GM21360 (cell line): Measurements from ENCODE around the gene GCK.
"Not testable (repeated sequence)": the region's sequence is repeated elsewhere in the genome, so short reads cannot be mapped to it uniquely, and the experiment has no call there.

Experiments
- ATAC-seq: cut with Tn5 transposase; IDR thresholded peaks from one replicate; pipeline ENCODE4 v1.9.1; 2021; ENCODE audit warnings: mild to moderate bottlenecking, moderate library complexity; ENCODE audit not compliant: unreplicated experiment

Gene GCK

DNA sequence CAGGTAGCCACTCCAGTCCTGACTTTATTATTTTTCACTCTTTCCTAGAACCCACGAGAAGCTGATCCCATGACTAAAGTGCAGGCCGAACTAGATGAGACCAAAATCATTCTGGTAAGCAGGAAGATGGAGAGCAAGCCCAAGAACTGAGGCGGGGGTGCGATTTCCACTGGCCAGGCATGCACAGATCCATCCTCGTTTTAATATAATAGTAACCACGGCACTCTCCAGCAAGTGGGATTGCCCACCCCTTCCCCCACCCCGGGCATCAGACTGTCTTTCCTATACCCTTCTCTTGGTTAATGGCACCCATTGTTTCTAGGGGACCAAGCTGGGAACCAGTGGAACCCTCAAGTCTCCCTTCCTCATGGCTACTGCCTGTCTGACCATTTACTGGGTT is 18.8 kb upstream of the GCK start:
- no peak for ATAC-seq

DNA sequence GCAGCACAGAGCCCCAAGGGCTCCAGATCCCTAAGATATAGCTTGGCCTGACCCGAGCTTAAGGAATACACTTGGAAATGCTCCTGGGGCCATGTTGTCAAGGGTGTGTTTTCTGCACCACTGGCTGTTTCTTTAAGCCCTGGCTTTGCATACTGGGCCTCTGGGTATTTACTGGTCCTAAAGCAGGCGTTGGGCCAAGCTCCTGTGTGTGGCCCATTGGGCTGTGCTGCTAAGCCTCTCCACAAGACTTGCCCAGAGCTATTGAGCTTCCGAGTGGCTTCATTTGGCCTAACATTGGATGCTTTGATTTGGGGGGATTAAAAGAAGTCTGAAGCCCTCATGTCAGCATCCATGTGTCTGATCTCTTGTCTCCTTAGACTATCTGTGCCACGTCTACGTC is 16.8 kb upstream of the GCK start:
- no peak for ATAC-seq

DNA sequence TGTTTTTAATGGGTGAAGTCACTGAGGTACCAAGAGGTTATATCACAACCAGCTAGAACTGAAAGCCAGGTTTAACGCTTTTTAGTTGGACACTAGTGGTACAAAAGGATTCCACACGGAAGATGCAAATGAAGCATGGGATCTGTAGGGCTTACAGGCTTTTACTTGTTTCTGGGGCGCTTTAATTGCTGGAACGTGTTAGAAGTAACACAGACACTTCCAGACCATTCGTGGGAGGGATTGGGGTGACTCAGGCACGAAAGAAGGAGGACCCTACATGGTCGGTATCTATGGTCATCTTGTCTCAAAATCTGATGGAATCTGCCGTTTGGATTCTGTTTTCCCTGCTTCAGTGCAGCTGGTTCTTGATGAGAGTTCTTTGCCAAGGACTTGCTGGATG is 12.6 kb upstream of the GCK start:
- ATAC-seq = no peak

DNA sequence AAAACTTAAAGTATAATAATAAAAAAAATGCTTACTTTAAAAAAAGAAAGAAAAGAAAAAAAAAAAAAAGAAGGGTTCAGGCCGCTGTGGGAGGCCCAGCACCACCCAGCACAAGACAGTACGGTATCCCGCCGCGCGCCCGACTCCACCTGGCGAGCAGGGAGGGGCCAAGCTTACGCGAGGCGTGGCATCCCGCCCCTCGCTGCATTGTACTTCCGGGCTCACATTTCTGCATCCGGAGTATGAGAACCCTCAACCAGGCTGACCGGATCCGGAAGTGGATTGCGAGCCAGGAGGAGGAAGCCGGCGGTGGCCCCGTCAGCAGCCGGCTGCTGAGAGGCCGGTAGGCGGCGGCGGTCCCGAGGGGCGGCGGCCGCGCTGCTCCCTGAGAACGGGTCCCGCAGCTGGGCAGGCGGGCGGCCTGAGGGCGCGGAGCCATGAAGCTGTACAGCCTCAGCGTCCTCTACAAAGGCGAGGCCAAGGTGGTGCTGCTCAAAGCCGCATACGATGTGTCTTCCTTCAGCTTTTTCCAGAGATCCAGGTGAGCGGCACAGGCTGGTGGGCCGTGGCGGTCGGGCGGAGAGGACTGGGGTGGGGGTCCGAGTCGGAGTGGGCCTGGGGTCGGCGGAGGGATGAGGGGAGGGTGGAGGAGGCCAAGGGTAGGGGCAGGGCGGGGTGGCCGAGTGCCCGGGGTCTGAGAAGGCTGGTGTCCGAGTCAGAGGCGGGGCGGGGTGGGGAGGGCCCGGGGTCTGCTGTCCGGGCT is 11.6 kb upstream of the GCK start, which contains the start of gene YKT6:
TSS of gene YKT6 (plus strand) at position 280 of the 763 bp plus-strand sequence. CDS start at position 438, 158 bp downstream.
- ATAC-seq = peak; percentile 97

DNA sequence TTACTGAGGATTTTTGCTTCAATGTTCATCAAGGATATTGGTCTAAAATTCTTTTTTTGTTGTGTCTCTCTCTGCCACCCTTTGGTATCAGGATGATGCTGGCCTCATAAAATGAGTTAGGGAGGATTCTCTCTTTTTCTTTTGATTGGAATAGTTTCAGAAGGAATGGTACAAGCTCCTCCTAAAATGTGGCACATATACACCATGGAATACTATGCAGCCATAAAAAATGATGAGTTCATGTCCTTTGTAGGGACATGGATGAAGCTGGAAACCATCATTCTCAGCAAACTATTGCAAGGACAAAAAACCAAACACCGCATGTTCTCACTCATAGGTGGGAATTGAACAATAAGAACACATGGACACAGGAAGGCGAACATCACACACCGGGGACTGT is 10.9 kb upstream of the GCK start:
- not testable (repeated sequence) for ATAC-seq

DNA sequence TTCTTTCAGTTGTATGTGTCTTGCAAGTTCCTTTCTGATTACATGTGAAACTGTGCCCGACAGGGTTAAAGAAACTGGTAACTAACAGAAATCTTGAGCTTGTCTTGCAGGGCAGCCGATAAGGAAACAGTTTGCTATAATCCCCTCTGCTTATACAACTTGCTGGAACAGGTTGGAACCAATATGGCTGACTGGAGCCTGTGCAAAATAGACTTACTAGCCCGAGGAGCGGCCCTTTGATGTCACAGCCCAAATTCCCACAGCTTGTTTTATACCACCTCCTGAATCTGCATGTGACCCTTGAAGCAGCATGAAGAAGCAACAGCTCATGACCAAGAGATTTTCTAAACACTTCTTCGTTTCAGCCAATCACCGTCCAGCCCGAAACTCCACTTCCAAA is 8.2 kb upstream of the GCK start:
- no peak for ATAC-seq

DNA sequence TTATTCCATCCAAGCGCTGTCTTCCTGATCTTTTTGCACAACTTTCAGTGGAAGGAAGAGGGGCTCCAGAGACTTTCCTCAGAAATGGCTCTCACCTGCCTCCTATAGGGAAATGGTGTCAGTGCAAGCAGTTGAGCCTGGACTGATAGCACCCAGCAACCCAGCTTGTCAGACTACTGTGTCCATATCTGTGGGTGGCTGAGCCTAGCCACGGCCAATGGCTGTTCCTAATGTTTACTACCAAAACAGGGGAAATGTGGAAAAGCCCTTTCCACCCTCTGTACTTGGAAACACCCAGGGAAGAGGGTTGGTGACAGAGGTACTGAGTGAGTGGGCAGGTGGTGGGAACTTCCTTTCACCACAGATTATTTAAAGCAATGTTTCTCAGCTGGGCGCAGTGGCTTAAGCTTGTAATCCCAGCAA is 7.2 kb upstream of the GCK start:
- ATAC-seq = no peak

DNA sequence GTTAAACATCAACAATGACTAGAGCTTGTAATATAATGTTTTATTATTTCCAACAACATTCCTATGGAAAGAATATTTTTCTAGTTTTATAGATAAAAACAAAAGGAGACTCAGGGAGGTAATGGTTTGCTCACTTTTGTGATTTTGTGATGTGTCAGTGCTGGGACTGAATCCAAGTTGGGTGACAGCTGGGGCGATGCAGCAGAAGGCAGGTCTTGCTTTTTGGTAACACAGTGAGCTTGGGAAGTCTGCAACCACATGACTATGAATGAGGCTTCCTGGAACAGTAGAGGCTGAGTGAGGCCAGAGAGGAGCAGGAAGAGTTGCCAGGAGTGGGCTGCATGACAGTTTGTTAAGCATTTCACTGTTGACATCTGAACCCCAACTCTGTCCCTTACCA is 6.7 kb upstream of the GCK start:
- ATAC-seq = no peak

DNA sequence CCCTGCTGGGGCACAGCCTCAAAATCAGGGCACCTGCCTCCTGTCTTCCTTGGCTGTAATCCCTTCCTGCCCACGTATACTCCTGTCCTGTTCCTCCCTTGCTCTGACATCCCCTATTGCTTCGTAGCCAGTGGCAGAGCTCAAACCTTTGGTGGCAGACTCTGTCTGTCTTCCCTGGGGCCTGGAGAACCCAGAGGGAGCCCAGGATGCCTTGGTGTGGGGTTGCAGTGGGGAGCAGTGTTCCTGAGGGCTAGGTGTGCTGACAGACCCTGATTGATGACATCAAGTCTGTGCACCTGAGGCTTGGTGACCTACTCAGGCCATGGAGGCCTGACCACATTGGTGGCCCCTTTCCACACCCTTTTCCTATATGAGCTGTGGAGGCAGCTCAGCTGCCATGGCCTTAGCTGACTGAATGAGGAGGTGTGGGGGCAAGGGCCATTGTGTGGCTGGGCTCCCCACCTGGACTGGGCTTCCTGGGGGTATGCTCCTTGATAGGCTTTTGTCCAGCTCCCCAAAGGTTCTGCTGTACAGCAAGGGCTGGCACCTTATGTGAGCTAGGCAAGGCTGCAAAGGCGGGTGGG is 5.4 kb upstream of the GCK start:
- ATAC-seq = no peak

DNA sequence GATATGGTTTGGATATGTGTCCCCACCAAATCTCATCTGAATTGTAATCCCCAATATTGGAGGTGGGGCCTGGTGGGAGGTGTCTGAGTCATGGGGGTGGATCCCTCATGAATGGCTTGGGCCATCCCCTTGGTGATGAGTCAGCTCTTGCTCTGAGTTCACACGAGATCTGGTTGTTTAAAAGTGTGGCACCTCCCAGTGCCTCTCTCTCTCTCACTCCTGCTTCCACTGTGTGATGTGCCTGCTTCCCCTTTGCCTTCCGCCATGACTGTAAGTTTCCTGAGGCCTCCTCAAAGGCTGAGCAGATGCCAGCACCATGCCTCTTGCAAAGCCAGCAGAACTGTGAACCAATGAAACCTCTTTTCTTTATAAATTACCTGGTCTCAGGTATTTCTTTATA is 4.8 kb upstream of the GCK start:
- ATAC-seq = no peak

DNA sequence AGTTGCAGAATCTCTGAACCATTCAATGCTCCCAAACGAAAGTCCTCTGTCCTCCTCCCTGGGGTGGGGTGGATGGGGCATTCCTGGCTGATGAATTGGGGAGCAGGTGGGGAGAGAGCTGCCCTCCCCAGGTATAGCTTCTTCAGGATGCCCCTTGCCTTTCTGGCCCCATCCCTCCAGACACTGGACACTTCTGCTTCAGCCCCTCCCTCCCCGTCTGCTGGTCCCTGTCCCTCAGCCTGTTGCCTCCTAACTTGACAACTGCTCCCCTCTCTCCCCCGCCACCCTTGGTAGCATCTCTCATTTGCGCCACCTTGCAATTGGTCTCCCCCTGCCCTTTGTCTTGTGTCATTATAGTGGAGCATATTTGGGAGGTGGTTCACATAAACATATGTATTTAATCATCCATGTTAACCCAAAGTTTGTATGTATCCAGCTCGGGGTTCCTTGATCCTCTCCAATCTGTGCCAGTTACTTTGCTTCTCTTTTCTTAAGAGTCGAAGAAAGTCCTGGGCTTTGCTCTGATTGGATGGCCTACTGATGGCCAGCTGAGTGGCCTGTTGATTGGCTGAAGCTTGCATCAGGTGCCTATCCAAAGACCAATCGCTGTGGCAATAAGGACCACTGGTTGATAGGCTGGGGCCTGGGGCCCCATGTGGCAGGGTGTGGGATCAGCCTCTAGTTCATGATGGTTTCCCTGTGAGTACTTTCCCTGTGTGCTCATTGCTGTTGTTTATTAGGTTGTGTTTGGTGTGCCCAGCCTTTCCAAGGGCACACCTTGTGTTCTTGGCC is 4.0 kb upstream of the GCK start:
- no peak for ATAC-seq

DNA sequence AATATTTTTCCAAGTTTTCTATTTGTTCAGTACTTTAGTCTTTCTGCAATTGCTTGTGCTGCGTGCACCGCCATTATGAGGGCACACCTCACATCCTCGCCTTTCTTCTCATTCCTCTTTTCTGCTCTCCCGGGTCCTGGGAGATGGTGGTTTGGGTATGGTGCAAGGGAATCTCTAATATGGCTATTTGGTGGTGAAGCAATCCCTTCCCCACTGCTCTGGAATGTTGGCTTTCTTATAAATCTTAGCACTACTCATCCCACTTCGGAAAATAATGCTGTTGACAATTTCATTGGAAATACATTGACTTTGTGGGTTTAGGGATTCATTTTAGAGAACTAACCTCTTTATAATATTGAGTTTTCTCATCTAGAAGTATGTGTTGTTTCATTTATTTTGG is 1.9 kb upstream of the GCK start:
- no peak for ATAC-seq

DNA sequence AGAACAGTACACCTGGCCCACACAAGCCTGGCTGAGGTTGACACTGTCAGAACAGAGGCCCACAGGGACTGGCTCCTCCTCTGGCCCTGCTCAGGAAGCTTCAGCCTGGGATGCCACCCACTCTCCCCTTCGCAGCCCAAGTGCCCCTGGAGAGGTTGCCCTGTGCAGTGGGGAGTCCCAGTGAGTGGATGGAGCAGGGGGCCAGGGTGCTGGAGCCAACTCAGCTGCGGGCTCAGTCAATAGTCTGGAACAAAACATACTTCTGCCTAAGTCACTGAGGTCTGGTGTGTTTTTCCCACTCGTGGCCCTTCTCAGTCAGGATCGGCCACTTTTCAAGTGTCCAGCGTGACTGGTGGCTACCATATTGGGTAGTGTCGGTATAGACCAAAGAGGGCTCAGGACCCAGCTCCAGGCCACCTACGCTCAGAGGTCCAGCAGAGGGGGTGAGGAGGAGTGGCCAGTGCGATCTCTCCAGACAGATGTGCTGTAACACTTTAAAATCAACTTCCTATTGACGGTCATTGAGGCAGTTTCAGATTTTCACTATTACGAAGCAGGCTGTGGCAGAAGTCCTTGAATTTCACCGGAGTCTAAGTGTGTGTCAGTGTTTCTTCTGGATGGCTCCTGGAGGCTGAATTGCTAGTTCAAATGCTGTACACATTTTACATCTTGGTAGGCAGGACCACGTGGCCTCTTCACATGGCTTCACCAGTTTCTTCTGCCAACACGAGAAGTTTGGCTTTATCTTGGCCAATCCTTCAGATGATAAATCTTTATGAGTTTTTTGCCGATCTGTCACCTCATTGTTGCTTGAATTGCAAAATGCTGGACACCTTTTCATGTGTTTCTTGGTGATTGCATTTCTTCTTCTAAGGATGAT is 994 bp upstream of the GCK start:
- ATAC-seq = no peak

DNA sequence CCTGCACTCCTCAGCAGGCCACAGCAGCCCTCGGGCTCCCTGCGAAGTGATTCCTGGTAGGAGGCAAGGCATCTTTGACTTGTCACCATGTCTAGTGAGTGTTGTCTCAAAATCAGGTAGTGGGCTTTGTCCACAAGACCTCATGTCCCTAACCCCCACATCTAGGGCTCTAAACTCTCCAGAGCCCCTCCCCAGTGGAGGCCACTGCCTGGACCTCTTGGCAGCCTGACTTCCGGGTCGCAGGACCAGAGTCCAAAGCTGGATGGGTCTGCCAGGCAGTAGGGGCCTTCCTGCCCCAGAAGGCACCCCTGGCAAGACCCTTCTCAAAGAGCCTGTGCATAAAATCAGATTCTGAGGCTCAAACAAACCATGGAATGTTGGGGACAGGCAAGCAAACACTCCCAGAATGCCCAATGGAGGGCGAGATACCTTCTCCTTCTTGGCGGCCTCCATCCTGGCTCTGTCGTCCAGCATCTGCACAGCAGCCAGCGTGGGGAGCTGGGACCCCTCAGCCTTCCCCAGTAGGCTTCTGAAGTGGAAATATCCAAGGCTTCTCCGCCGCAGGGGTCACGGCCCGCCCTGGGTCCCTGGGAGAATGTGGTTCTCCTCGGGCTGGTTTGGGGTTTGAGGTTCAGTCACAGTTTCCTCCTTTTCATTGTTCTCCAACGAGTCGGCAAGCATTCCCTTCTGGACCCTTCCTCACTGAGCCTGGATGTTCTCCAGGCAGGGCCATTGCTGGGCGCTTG is 586 bp downstream of the GCK start:
- ATAC-seq = no peak

DNA sequence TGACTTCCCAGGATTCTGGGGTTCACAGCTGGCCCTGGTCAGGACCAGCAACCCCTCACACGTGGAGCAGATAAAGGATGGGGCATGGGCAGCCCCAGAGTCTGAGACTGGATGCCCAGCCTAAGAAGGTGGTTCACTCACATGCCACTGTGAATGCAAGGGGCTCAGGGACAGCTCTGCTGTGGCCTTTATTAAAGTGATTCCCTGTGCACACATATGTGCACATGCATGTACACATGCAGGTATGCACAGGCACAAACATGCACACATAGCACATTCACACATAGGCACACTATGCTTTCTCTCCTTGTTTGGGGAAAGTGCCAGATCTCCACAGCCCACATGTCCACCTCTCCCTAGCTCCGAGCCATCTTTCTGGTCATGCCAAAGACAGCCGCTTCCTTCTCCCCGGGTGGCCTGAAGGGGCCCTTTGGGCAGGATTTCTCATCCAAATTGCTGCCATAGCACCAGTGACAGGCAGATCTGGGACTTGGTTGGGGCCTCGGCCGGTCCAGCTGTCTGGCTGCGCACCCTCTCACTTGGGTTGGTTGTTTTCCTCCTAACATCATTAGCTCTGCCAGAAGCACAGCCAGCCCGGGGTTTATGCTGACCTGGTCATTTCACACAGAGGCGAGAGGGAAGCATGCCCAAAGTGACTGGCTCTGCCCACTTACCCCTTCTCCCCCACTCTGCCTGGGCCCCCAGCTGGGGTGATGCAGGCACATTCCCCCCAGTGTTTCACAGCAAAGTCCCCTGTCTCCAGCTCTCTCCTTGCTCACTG is 1.4 kb downstream of the GCK start:
- no peak for ATAC-seq

DNA sequence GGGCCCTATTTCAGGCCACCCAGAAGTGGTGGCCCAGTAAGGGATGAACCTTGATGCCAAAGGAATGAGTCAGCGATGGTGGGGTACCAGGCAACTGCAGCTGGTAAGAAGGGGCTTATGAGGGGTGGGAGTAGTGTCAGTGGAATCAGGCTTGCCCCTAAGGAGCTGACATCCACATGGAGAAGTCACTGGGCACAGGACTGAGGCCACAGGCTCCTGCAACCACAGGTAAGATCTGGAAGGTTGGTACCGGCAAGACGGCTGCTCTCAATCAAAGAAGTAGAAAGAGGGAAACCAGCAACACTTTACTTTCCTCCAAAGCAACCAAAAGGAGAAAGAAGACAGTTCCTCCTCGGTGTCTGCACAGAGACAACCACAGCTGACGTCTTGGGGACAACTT is 2.5 kb downstream of the GCK start:
- ATAC-seq = no peak

DNA sequence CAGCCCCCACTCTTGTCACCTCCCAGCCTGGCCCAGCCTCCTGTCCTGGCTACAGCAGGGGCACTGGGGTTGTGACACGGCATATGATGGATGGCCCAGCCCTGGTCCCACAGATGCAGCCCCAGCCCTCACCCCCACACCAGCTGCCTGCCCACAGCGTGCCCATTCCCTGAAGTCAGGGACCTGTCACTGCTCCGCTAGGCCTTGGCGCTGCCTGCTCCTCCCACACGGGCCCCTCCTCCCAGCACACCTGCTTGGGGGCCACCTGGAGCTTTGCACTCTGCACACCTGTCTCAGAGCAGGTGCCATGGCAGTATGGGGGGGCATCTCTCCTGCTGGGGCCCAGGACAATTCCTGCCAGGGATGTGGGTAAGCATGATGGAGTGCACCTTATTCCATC is 3.5 kb downstream of the GCK start:
- ATAC-seq = no peak

DNA sequence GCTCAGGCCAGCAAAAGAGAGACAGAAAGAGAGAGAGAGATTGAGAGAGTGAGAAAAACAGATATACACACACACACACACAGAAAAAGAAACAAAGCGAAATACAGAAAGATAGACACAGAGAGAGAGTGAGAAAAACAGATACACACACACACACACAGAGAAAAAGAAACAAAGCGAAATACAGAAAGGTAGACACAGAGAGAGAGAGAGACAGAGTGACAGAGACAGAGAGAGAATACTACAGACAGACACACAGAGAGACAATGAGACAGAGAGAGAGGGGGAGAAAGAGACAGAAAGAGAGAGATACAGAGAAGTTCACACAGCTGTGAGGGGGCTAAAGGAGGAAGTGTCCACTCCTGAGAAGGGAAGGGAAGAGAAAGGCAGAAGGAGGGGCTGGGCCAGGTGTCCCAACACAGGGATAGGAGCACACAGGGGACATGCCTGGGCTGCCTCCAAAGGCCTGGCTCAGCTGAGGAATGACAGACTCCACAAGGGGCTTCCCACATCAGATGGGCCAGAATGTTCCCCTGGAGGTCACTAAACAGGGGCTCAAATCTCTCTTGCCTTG is 4.3 kb downstream of the GCK start:
- no peak for ATAC-seq

DNA sequence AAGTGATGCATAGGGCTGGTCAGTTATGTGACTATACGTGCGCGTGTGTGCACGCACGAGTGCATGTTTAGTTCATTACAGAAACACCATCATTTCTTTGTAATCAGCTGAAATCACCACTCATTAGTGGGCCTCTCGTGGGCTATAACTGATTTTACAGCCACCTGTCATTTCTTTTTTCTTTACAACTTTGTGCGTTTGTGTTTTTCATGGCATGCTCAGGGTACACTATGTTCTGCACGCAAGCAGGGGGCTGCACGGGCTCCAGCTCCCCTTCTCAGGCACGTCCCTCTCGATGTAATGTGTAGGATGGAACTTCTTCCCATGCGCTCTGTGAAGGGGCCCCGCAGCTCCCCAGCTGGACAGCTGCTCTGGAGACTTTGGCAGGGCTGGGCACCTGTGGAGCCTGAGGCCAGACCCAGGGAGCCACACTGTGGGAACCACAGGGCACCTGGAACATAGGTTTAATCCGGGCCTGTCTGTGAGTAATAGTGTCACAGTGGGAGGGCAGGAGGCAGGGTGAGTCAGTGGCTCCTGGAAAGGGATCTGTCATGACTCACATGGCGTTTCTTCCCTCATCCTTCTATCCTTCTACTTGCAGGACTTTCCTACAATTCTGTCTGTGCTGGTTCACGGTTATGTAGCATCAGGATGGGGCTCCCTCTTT is 4.9 kb downstream of the GCK start:
- no peak for ATAC-seq
